ENCODE results near the gene C1orf159. TPM values are rescaled to one million over a fixed set of nuclear protein-coding genes. Genes with fewer than 3 reads are reported as not detected.

The C1orf159 gene
- polyA plus RNA-seq, 4 donors = 7.9 to 14.8 (median 9.5) TPM

Other genes starting within 250 kb of the C1orf159 start
- gene SAMD11, start 192.2 kb downstream of the C1orf159 start, polyA plus RNA-seq (ENCODE audit: insufficient read length in 4 of 4) = 10 to 100 TPM; 54.0 to 86.3 (median 65.2) TPM
- gene NOC2L, start 156.8 kb downstream of the C1orf159 start, polyA plus RNA-seq (ENCODE audit: insufficient read length in 4 of 4) = 10 to 100 TPM; 53.1 to 65.2 (median 57.0) TPM
- 10 to 100 TPM in 2 of 4 donors, 1 to 10 TPM in 2; 9.3 to 15.2 (median 11.3) TPM for gene KLHL17, start 155.5 kb downstream of the C1orf159 start, polyA plus RNA-seq (ENCODE audit: insufficient read length in 4 of 4)
- gene PLEKHN1, start 149.6 kb downstream of the C1orf159 start, polyA plus RNA-seq (ENCODE audit: insufficient read length in 4 of 4) = 1 to 10 TPM in 1 of 4 donors, under 1 TPM in 3; 0.13 to 1.2 (median 0.46) TPM
- under 1 TPM in 3 of 4 donors, not detected in 1; 0.14 to 0.38 (median 0.37) TPM for gene PERM1, start 134.0 kb downstream of the C1orf159 start, polyA plus RNA-seq (ENCODE audit: insufficient read length in 4 of 4)
- 10 to 100 TPM; 16.7 to 56.7 (median 20.2) TPM for gene HES4, start 116.0 kb downstream of the C1orf159 start, polyA plus RNA-seq (ENCODE audit: insufficient read length in 4 of 4)
- 10 to 100 TPM in 3 of 4 donors, 1 to 10 TPM in 1; 9.1 to 15.7 (median 13.3) TPM for gene ISG15, start 102.6 kb downstream of the C1orf159 start, polyA plus RNA-seq (ENCODE audit: insufficient read length in 4 of 4)
- 100 to 1,000 TPM; 200 to 311 (median 231) TPM for gene AGRN, start 96.0 kb downstream of the C1orf159 start, polyA plus RNA-seq (ENCODE audit: insufficient read length in 4 of 4)
- under 1 TPM; 0.14 to 0.88 (median 0.37) TPM for gene RNF223, start 41.8 kb downstream of the C1orf159 start, polyA plus RNA-seq (ENCODE audit: insufficient read length in 4 of 4)
- gene TTLL10, start 57.8 kb upstream of the C1orf159 start, polyA plus RNA-seq (ENCODE audit: insufficient read length in 4 of 4) = under 1 TPM; 0.33 to 0.83 (median 0.63) TPM
- gene TNFRSF18, start 90.5 kb upstream of the C1orf159 start, polyA plus RNA-seq (ENCODE audit: insufficient read length in 4 of 4) = 1 to 10 TPM in 1 of 4 donors, under 1 TPM in 2, not detected in 1; 0.29 to 1.1 (median 0.67) TPM
- gene TNFRSF4, start 98.1 kb upstream of the C1orf159 start, polyA plus RNA-seq (ENCODE audit: insufficient read length in 4 of 4) = 1 to 10 TPM; 1.6 to 2.5 (median 2.2) TPM
- 100 to 1,000 TPM; 115 to 137 (median 133) TPM for gene SDF4, start 115.9 kb upstream of the C1orf159 start, polyA plus RNA-seq (ENCODE audit: insufficient read length in 4 of 4)
- gene B3GALT6, start 116.1 kb upstream of the C1orf159 start, polyA plus RNA-seq (ENCODE audit: insufficient read length in 4 of 4) = 10 to 100 TPM; 18.0 to 28.4 (median 20.6) TPM
- 10 to 100 TPM in 2 of 4 donors, 1 to 10 TPM in 2; 9.0 to 20.6 (median 9.9) TPM for gene C1QTNF12, start 130.6 kb upstream of the C1orf159 start, polyA plus RNA-seq (ENCODE audit: insufficient read length in 4 of 4)
- gene UBE2J2, start 157.8 kb upstream of the C1orf159 start, polyA plus RNA-seq (ENCODE audit: insufficient read length in 4 of 4) = 10 to 100 TPM; 47.7 to 57.5 (median 52.6) TPM
- 1 to 10 TPM; 4.2 to 8.5 (median 4.9) TPM for gene SCNN1D, start 164.3 kb upstream of the C1orf159 start, polyA plus RNA-seq (ENCODE audit: insufficient read length in 4 of 4)
- gene ACAP3, start 191.8 kb upstream of the C1orf159 start, polyA plus RNA-seq (ENCODE audit: insufficient read length in 4 of 4) = 10 to 100 TPM; 21.7 to 38.7 (median 24.4) TPM
- 10 to 100 TPM in 1 of 4 donors, 1 to 10 TPM in 3; 6.5 to 12.2 (median 7.2) TPM for gene PUSL1, start 192.5 kb upstream of the C1orf159 start, polyA plus RNA-seq (ENCODE audit: insufficient read length in 4 of 4)
- 100 to 1,000 TPM; 104 to 117 (median 110) TPM for gene INTS11, start 208.6 kb upstream of the C1orf159 start, polyA plus RNA-seq (ENCODE audit: insufficient read length in 4 of 4)
- 10 to 100 TPM; 11.6 to 20.7 (median 14.5) TPM for gene CPTP, start 208.7 kb upstream of the C1orf159 start, polyA plus RNA-seq (ENCODE audit: insufficient read length in 4 of 4)
- under 1 TPM; 0.22 to 0.56 (median 0.33) TPM for gene TAS1R3, start 215.2 kb upstream of the C1orf159 start, polyA plus RNA-seq (ENCODE audit: insufficient read length in 4 of 4)
- gene DVL1, start 233.3 kb upstream of the C1orf159 start, polyA plus RNA-seq (ENCODE audit: insufficient read length in 4 of 4) = 10 to 100 TPM; 27.0 to 56.4 (median 28.5) TPM
- gene MXRA8, start 242.5 kb upstream of the C1orf159 start, polyA plus RNA-seq (ENCODE audit: insufficient read length in 4 of 4) = 100 to 1,000 TPM; 177 to 242 (median 190) TPM